ENCODE results near the gene NDRG2.

The NDRG2 gene

GRCh38 chr14:21033133-21033698 lies 8.4 kb upstream of the NDRG2 start:
- DNase-seq (ENCODE audit: low spot score) = no peak
- in situ Hi-C loops (cut with MboI; ENCODE audit: low pct_unique_long_range_greater_than_20kb, low sequenced_read_pairs, unreplicated experiment) = no loop called here
- no peak for TF ChIP-seq CTCF (IDR thresholded peaks at IDR 0.05; ENCODE audit: extremely low read depth, insufficient read depth, missing control alignments)

GRCh38 chr14:21032326-21033132 lies 7.7 kb upstream of the NDRG2 start:
- TF ChIP-seq CTCF (IDR thresholded peaks at IDR 0.05; ENCODE audit: extremely low read depth, insufficient read depth, missing control alignments) = no peak
- DNase-seq (ENCODE audit: low spot score) = no peak
- in situ Hi-C loops (cut with MboI; ENCODE audit: low pct_unique_long_range_greater_than_20kb, low sequenced_read_pairs, unreplicated experiment) = no loop called here

GRCh38 chr14:21030531-21030930 lies 5.7 kb upstream of the NDRG2 start:
- no peak for DNase-seq (ENCODE audit: low spot score)
- TF ChIP-seq CTCF (IDR thresholded peaks at IDR 0.05; ENCODE audit: extremely low read depth, insufficient read depth, missing control alignments) = no peak
- in situ Hi-C loops (cut with MboI; ENCODE audit: low pct_unique_long_range_greater_than_20kb, low sequenced_read_pairs, unreplicated experiment) = no loop called here

GRCh38 chr14:21029917-21030316 lies 5.1 kb upstream of the NDRG2 start, which contains the start of gene TPPP2:
TPPP2 (plus strand) TSS chr14:21030217; CDS start chr14:21030582, 365 bp downstream.
- in situ Hi-C loops (cut with MboI; ENCODE audit: low pct_unique_long_range_greater_than_20kb, low sequenced_read_pairs, unreplicated experiment) = no loop called here

GRCh38 chr14:21026988-21027315 lies 2.1 kb upstream of the NDRG2 start:
- in situ Hi-C loops (cut with MboI; ENCODE audit: low pct_unique_long_range_greater_than_20kb, low sequenced_read_pairs, unreplicated experiment) = no loop called here
- no peak for DNase-seq (ENCODE audit: low spot score)
- no peak for TF ChIP-seq CTCF (IDR thresholded peaks at IDR 0.05; ENCODE audit: extremely low read depth, insufficient read depth, missing control alignments)

More at GRCh38 chr14:21029917-21030316, 5.1 kb upstream of the NDRG2 start, which contains the start of gene TPPP2:
- DNase-seq (ENCODE audit: low spot score) = no peak
- TF ChIP-seq CTCF (IDR thresholded peaks at IDR 0.05; ENCODE audit: extremely low read depth, insufficient read depth, missing control alignments) = no peak

- no peak for TF ChIP-seq CTCF (IDR thresholded peaks at IDR 0.05; ENCODE audit: extremely low read depth, insufficient read depth, missing control alignments)
- DNase-seq (ENCODE audit: low spot score) = no peak
- in situ Hi-C loops (cut with MboI; ENCODE audit: low pct_unique_long_range_greater_than_20kb, low sequenced_read_pairs, unreplicated experiment) = no loop called here
Observed at GRCh38 chr14:21026274-21026987, 1.6 kb upstream of the NDRG2 start.

Data from GM13977 (cell line).